ENCODE data around the gene IER5L. TPM values are rescaled to one million over a fixed set of nuclear protein-coding genes. Genes with fewer than 3 reads are reported as not detected.

IER5L gene
- total and polyA plus RNA-seq, 2 of the 8 experiments (the other 6 are each of a cell fraction or from before 2014, with no cell fraction given): 0.65 to 1.0 TPM

GRCh38 chr9:129187042-129187441, 9.0 kb upstream of the IER5L start:
- Histone ChIP-seq H2BK5ac (ENCODE audit: low read depth, low read length) (no peak overlapping the region), H3K4me3 (ENCODE audit: extremely low read depth in 1 of 4, insufficient read depth in 2 of 4, low read depth in 3 of 4, low read length in 4 of 4) (no peak overlapping the region), H2BK12ac (ENCODE audit: low read depth, low read length) (no peak overlapping the region), H4K5ac (ENCODE audit: insufficient read length, low read depth, low read length) (no peak overlapping the region), H3K4me1 (replicated peaks in 1 of 4; ENCODE audit: control insufficient read depth in 3 of 4, insufficient read depth in 4 of 4, low read length in 3 of 4) (peaks cover 0 to 3% (median 1%) of the 10 kb centered on the region in 4 experiments; a peak in 2 of 7 replicates), H2BK15ac (ENCODE audit: low read length) (no peak overlapping the region), H3K27me3 (replicated peaks in 1 of 4; ENCODE audit: control insufficient read depth in 3 of 4, extremely low read depth in 1 of 4, insufficient read depth in 3 of 4, low read length in 3 of 4) (peaks cover 5 to 26% (median 22%) of the 10 kb centered on the region in 4 experiments), H2BK20ac (ENCODE audit: low read length) (no peak overlapping the region), H3K18ac (ENCODE audit: extremely low read depth, low read length) (no peak overlapping the region), H3K9ac (replicated peaks in 1 of 4; ENCODE audit: extremely low read depth in 1 of 4, low read depth in 3 of 4, low read length in 3 of 4) (no peak overlapping the region), H3K56ac (replicated peaks; ENCODE audit: insufficient read length, low read depth, low read length) (no peak overlapping the region), H2AFZ (ENCODE audit: low read length) (no peak overlapping the region), H4K20me1 (replicated peaks in 1 of 2; ENCODE audit: control insufficient read depth in 1 of 2, insufficient read depth in 2 of 2, low read length in 2 of 2) (peaks cover 0 to 7% of the 10 kb centered on the region in 2 experiments), H2BK120ac (replicated peaks; ENCODE audit: low read depth, low read length) (no peak overlapping the region), H4K91ac (replicated peaks; ENCODE audit: insufficient read length, low read length) (no peak overlapping the region), H3K27ac (ENCODE audit: low read depth, low read length) (no peak overlapping the region), H2AK5ac (ENCODE audit: low read depth, low read length) (no peak overlapping the region), H3K23ac (ENCODE audit: insufficient read length) (no peak overlapping the region), H3K79me1 (ENCODE audit: low read depth, low read length) (no peaks in the 10 kb centered on the region), H3K79me2 (ENCODE audit: control insufficient read depth in 1 of 2, insufficient read depth in 2 of 2, low read length in 2 of 2) (no peaks in the 10 kb centered on the region), H3K14ac (ENCODE audit: insufficient read length) (no peak overlapping the region), H4K8ac (ENCODE audit: extremely low read depth, insufficient read depth, low read length) (no peak overlapping the region), H3K23me2 (ENCODE audit: low read depth, low read length) (peaks cover 7% of the 10 kb centered on the region), H3K36me3 (ENCODE audit: control insufficient read depth in 2 of 4, insufficient read depth in 4 of 4, low read length in 3 of 4) (no peaks in the 10 kb centered on the region), H3K9me3 (ENCODE audit: insufficient read depth in 2 of 2, low read depth in 1 of 2, low read length in 1 of 2) (peaks cover 0 to 5% of the 10 kb centered on the region in 2 experiments; a peak in 1 of 4 replicates), H3K4ac (replicated peaks; ENCODE audit: insufficient read length, low read depth, low read length) (no peak overlapping the region), H3K4me2 (ENCODE audit: insufficient read depth in 1 of 2, low read depth in 2 of 2, low read length in 2 of 2) (no peak overlapping the region)
- FAIRE-seq (no peak), DNase-seq (ENCODE audit: low read depth in 1 of 2, low spot score in 2 of 2) (no peak)
- TF ChIP-seq MAX (IDR thresholded peaks at IDR 0.05) (no peak), SP2 (IDR thresholded peaks at IDR 0.05; ENCODE audit: low read length) (no peak), JUN (IDR thresholded peaks at IDR 0.05; ENCODE audit: low read depth, low read length) (no peak), JUND (IDR thresholded peaks at IDR 0.05; ENCODE audit: low read length) (no peak)
- ChIA-PET POLR2A (ENCODE audit: partially characterized antibody) (interaction anchor here (0.7 to 1.8 kb wide), 2 partner anchors 9 to 294 kb away, joined by 3 to 6 read pairs; partner anchors contain the start of gene IER5L), CTCF (ENCODE audit: partially characterized antibody) (interaction anchor here (0.6 to 1.0 kb wide), 6 partner anchors 8 to 350 kb away, joined by 3 to 5 read pairs (median 4); no protein-coding TSS in a partner anchor)
- WGBS, 2 experiments (ENCODE audit: extremely low coverage in 1 of 2, insufficient coverage in 1 of 2, insufficient read length in 1 of 2, insufficient replicate concordance in 2 of 2, low coverage in 1 of 2, low lambda C conversion rate in 2 of 2, missing lambda C conversion rate in 1 of 2): 81% methylated on average over 1 of the region's 1 CpG; no CpG with 5 or more reads in 1 of the 2 experiments
